OCI-LY3 (cell line): ENCODE data around the gene MACC1.
"Not testable (repeated sequence)": the region's sequence is repeated elsewhere in the genome, so short reads cannot be mapped to it uniquely, and the experiment has no call there.

ENCODE experiments used
- H2AFZ ChIP-seq: fragments of 200-600, 300-600 bp; shearing (Covaris generic); 2 replicates; pipeline ENCODE4 v1.6.0; 2014; ENCODE audit warnings: antibody characterized with exemption, low read depth, low read length
- H3K27ac ChIP-seq: fragments of 200-600, 300-600 bp; sonication (generic); 2 replicates; pipeline ENCODE4 v1.5.1; 2014; ENCODE audit warnings: mild to moderate bottlenecking, low read length, moderate library complexity, mixed read lengths
- H3K27me3 ChIP-seq: fragments of 200-600, 300-600 bp; sonication (generic); 2 replicates; pipeline ENCODE4 v1.6.1; 2014; ENCODE audit warnings: low read depth, low read length, mixed read lengths
- H3K36me3 ChIP-seq: fragments of 200-600, 300-600 bp; sonication (generic); replicated peaks from 2 replicates; pipeline ENCODE3; 2014; ENCODE audit warnings: low read depth, low read length, mixed read lengths
- H3K4me1 ChIP-seq: fragments of 300-600, 200-600 bp; sonication (generic); 2 replicates; pipeline ENCODE4 v1.6.1; 2014; ENCODE audit warnings: low read length, mixed read lengths
- H3K4me2 ChIP-seq: fragments of 200-600, 300-600 bp; sonication (generic); 2 replicates; pipeline ENCODE4 v1.6.1; 2014; ENCODE audit warnings: low read length, mixed read lengths
- H3K4me3 ChIP-seq: fragments of 300-600, 200-600 bp; sonication (generic); 2 replicates; pipeline ENCODE4 v1.5.1; 2014; ENCODE audit warnings: antibody characterized with exemption, mild to moderate bottlenecking, low read length, moderate library complexity
- H3K79me2 ChIP-seq: fragments of 300-600, 200-600 bp; shearing (Covaris generic); 2 replicates; pipeline ENCODE4 v1.6.1; 2014; ENCODE audit warnings: mild to moderate bottlenecking, low read length, mixed read lengths
- H3K9ac ChIP-seq: fragments of 300-600, 200-600 bp; shearing (Covaris generic); 2 replicates; pipeline ENCODE4 v1.6.0; 2014; ENCODE audit warnings: mild to moderate bottlenecking, low read length, moderate library complexity
- H3K9me3 ChIP-seq: fragments of 200-600, 300-600 bp; shearing (Covaris generic); 2 replicates; pipeline ENCODE4 v1.6.1; 2014; ENCODE audit warnings: low read length, mixed read lengths; ENCODE audit not compliant: insufficient read depth
- H4K20me1 ChIP-seq: fragments of 200-600, 300-600 bp; sonication (generic); 2 replicates; pipeline ENCODE4 v1.6.1; 2016; ENCODE audit warnings: low read length, mixed read lengths; ENCODE audit not compliant: insufficient read depth
- EZH2phosphoT487 ChIP-seq: fragments of 200-600 bp; shearing (Covaris generic); IDR thresholded peaks from 2 replicates; pipeline ENCODE4 v1.6.1; 2018; ENCODE audit warnings: antibody characterized with exemption, mixed run types, low read depth
- TF ChIP-seq, protein P1 (sequence below): fragments of 200-600, 300-600 bp; sonication (generic); IDR thresholded peaks from 2 replicates; pipeline ENCODE4 v1.5.1; 2014; ENCODE audit warnings: antibody characterized with exemption, low read length, low read depth

The MACC1 gene

DNA sequence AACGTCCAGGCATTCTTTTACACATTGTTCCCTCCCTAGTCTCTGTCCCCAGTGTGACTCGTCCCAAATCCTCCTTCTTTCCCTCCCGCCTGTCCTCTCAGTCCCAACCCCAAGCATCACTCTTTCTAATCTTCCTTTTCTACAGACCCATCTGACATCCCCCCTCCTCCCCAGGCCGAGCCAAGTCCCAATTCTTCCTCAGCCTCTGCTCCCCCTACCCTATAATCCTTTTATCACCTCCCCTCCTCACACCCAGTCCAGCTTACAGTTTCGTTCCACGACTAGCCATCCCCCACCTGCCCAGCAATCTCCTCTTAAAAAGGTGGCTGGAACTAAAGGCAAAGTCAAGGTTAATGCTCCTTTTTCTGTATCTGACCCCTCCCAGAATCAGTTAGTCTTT lies 95.1 kb downstream of the MACC1 start:
- Histone ChIP-seq H4K20me1 (no peaks in the 10 kb centered on the region), H3K36me3 (no peaks in the 10 kb centered on the region), H3K27me3 (no peaks in the 10 kb centered on the region), H3K4me1 (no peaks in the 10 kb centered on the region), H3K4me2 (no peak overlapping the region), H3K4me3 (no peak overlapping the region), H2AFZ (no peak overlapping the region), H3K9me3 (no peaks in the 10 kb centered on the region), H3K9ac (no peak overlapping the region), H3K27ac (no peak overlapping the region), H3K79me2 (no peaks in the 10 kb centered on the region)
- TF ChIP-seq EZH2phosphoT487: no peak
- TF ChIP-seq, protein P1, sequence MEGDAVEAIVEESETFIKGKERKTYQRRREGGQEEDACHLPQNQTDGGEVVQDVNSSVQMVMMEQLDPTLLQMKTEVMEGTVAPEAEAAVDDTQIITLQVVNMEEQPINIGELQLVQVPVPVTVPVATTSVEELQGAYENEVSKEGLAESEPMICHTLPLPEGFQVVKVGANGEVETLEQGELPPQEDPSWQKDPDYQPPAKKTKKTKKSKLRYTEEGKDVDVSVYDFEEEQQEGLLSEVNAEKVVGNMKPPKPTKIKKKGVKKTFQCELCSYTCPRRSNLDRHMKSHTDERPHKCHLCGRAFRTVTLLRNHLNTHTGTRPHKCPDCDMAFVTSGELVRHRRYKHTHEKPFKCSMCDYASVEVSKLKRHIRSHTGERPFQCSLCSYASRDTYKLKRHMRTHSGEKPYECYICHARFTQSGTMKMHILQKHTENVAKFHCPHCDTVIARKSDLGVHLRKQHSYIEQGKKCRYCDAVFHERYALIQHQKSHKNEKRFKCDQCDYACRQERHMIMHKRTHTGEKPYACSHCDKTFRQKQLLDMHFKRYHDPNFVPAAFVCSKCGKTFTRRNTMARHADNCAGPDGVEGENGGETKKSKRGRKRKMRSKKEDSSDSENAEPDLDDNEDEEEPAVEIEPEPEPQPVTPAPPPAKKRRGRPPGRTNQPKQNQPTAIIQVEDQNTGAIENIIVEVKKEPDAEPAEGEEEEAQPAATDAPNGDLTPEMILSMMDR: no peak

DNA sequence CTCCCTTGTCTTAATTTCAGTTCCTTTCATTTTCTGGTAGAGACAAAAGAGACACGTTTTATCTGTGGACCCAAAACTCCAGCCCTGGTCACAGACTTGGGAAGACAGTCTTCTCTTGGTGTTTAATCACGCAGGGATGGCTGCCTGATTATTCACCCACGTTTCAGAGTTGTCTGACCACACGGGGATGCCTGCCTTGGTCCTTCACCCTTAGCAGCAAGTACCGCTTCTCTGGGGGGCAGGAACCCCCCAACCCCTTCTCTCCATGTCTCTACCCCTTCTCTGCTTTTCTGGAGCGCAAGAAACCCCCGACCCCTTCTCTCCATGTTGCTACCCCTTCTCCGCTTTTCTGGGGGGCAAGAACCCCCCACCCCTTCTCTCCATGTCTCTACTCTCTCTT lies 95.8 kb downstream of the MACC1 start:
- Histone ChIP-seq H4K20me1 (no peaks in the 10 kb centered on the region), H2AFZ (no peak overlapping the region), H3K9ac (no peak overlapping the region), H3K27ac (no peak overlapping the region), H3K4me1 (no peaks in the 10 kb centered on the region), H3K4me3 (no peak overlapping the region), H3K4me2 (no peak overlapping the region), H3K9me3 (no peaks in the 10 kb centered on the region), H3K27me3 (no peaks in the 10 kb centered on the region), H3K36me3 (no peaks in the 10 kb centered on the region), H3K79me2 (no peaks in the 10 kb centered on the region)
- TF ChIP-seq, protein P1: no peak
- no peak for TF ChIP-seq EZH2phosphoT487

DNA sequence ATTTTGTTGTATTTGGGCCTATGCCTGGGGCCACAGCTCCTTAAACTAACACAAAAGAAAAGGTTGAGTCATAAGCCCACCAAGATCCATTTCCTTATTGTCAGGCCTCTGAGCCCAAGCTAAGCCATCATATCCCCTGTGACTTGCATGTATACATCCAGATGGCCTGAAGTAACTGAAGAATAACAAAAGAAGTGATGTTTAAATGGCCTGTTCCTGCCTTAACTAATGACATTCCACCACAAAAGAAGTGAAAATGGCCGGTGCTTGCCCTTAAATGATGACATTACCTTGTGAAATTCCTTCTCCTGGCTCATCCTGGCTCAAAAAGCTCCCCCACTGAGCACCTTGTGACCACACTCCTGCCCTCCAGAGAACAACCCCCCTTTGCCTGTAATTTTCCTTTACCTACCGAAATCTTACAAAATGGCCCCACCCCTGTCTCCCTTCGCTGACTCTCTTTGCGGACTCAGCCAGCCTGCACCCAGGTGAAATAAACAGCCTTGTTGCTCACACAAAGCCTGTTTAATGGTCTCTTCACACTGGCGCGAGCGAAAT lies 96.5 kb downstream of the MACC1 start:
- not testable (repeated sequence) for H3K27me3 ChIP-seq, H4K20me1 ChIP-seq, H2AFZ ChIP-seq, H3K79me2 ChIP-seq, H3K27ac ChIP-seq, H3K4me1 ChIP-seq, H3K4me3 ChIP-seq, H3K4me2 ChIP-seq, H3K9ac ChIP-seq, H3K9me3 ChIP-seq, H3K36me3 ChIP-seq

DNA sequence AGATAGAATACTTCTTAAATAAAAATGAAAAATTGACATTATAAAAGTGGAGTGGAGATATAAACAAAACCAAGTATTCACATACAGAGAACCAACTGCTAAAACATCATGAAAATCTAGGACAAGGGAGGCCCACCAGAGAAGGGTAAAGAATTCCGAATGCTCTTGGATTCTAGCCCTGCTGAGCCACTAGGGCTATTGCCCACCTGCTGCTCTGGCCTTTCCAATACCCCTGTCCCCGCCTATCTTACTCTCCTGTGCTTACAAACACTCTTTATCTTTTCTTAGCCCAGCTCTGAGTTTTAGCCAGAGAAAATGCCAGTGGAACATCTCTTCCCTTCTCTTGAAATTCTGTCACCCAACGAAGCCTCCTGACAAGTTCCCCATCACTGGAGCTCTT lies 100.3 kb downstream of the MACC1 start:
- Histone ChIP-seq H3K36me3 (no peaks in the 10 kb centered on the region), H3K27me3 (no peaks in the 10 kb centered on the region), H3K79me2 (no peaks in the 10 kb centered on the region), H3K4me3 (no peak overlapping the region), H3K27ac (no peak overlapping the region), H3K9me3 (no peaks in the 10 kb centered on the region), H3K4me1 (peaks cover 41% of the 10 kb centered on the region), H2AFZ (no peak overlapping the region), H3K4me2 (no peak overlapping the region), H4K20me1 (no peaks in the 10 kb centered on the region), H3K9ac (no peak overlapping the region)
- no peak for TF ChIP-seq EZH2phosphoT487
- TF ChIP-seq, protein P1: no peak
